PC-9 (cell line): ENCODE measurements around the gene KIF5B. TPM values are rescaled to one million over a fixed set of nuclear protein-coding genes. Genes with fewer than 3 reads are reported as not detected.

Experiments used
- BruUV-seq: library from RNA; stranded (reverse); fragments of 400-500 nt; replicated peaks from 2 replicates; lab custom pipeline; 2021; lab: Mats Ljungman, UMichigan
- CTCF ChIA-PET: fragments of 300-600 bp; sonication (Branson Sonifier 250); formaldehyde crosslinking; loops from one replicate; lab custom pipeline; 2022; ENCODE audit warnings: antibody characterized with exemption; lab: Charles Lee
- POLR2A ChIA-PET: fragments of 300-600 bp; sonication (Branson Sonifier 250); formaldehyde crosslinking; loops from one replicate; lab custom pipeline; 2022; ENCODE audit warnings: antibody characterized with exemption; ENCODE audit not compliant: unreplicated experiment; lab: Charles Lee
- DNase-seq, 2 experiments: peaks; one replicate each; pipeline versions ENCODE4 v3.0.0 to v3.0.0-alpha.2; 2015 to 2022; ENCODE audit warnings: mixed read lengths in 1 of 2
- H2AFZ ChIP-seq: fragments of 200-600 bp; sonication (generic); 2 replicates; pipeline ENCODE4 v1.8.1; 2017; ENCODE audit warnings: antibody characterized with exemption
- H3F3A ChIP-seq: fragments of 200-600 bp; sonication (generic); 2 replicates; pipeline ENCODE4 v1.8.1; 2017; ENCODE audit warnings: antibody characterized with exemption, mild to moderate bottlenecking, low read depth; ENCODE audit not compliant: insufficient read depth
- H3K27ac ChIP-seq: fragments of 200-600 bp; sonication (generic); 2 replicates; pipeline ENCODE4 v1.6.1; 2016; ENCODE audit warnings: mixed run types
- H3K27me3 ChIP-seq: fragments of 200-600 bp; sonication (generic); 2 replicates; pipeline ENCODE4 v1.6.1; 2016; ENCODE audit warnings: low read depth, mixed run types; ENCODE audit not compliant: insufficient read depth
- H3K36me3 ChIP-seq: fragments of 200-600 bp; sonication (generic); 2 replicates; pipeline ENCODE4 v1.6.1; 2016; ENCODE audit warnings: low read depth, mixed run types
- H3K4me1 ChIP-seq: fragments of 200-600 bp; sonication (generic); replicated peaks from 2 replicates; pipeline ENCODE4 v1.6.1; 2016; ENCODE audit warnings: mixed run types; ENCODE audit not compliant: insufficient read depth
- H3K4me2 ChIP-seq: fragments of 200-600 bp; sonication (generic); 2 replicates; pipeline ENCODE4 v1.6.1; 2017; ENCODE audit warnings: mixed run types
- H3K4me3 ChIP-seq: fragments of 200-600 bp; sonication (generic); 2 replicates; pipeline ENCODE4 v1.6.1; 2016; ENCODE audit warnings: mixed run types
- H3K79me2 ChIP-seq: fragments of 200-600 bp; sonication (generic); 2 replicates; pipeline ENCODE4 v1.6.1; 2017; ENCODE audit warnings: low read depth, mixed run types
- H3K9me2 ChIP-seq: fragments of 200-600 bp; sonication (generic); 2 replicates; pipeline ENCODE4 v1.8.1; 2017; ENCODE audit warnings: mild to moderate bottlenecking; ENCODE audit not compliant: insufficient read depth
- H3K9me3 ChIP-seq: fragments of 200-600 bp; sonication (generic); 2 replicates; pipeline ENCODE4 v1.8.1; 2016; ENCODE audit warnings: low read depth; ENCODE audit not compliant: insufficient read depth
- H4K20me1 ChIP-seq: fragments of 200-600 bp; sonication (generic); 2 replicates; pipeline ENCODE4 v1.8.1; 2017; ENCODE audit not compliant: insufficient read depth
- CTCF ChIP-seq: fragments of 200-600 bp; sonication (generic); conservative IDR thresholded peaks from 2 replicates; pipeline ENCODE4 v1.6.1; 2017; ENCODE audit warnings: mixed run types, antibody characterized with exemption, mild to moderate bottlenecking, moderate library complexity
- EZH2 ChIP-seq: fragments of 200-600 bp; sonication (generic); IDR thresholded peaks from 2 replicates; pipeline ENCODE4 v1.8.0; 2017; ENCODE audit warnings: antibody characterized with exemption, low read depth
- intact Hi-C: fragments of 100-400 bp; cut with micrococcal nuclease; formaldehyde crosslinking; loops from one replicate; pipeline ENCODE4 v1.10.0; 2022; ENCODE audit not compliant: unreplicated experiment
- total RNA-seq: library from RNA; stranded (reverse); gene quantifications from 2 replicates; pipeline ENCODE4 v1.2.3, GENCODE V29; 2021

The KIF5B gene
- total RNA-seq, 1 experiment from 2014 or later: 76.9 TPM

GRCh38 chr10:32084185-32084851, 28.1 kb upstream of the KIF5B start:
- Histone ChIP-seq H3K79me2 (no peaks in the 10 kb centered on the region), H3K36me3 (no peaks in the 10 kb centered on the region), H3K27ac (no peak overlapping the region), H3K9me2 (no peaks in the 10 kb centered on the region), H3F3A (no peaks in the 10 kb centered on the region), H3K9me3 (no peaks in the 10 kb centered on the region), H3K4me2 (no peak overlapping the region), H3K27me3 (no peaks in the 10 kb centered on the region), H2AFZ (no peak overlapping the region), H3K4me1 (no peaks in the 10 kb centered on the region), H4K20me1 (no peaks in the 10 kb centered on the region), H3K4me3 (no peak overlapping the region)
- TF ChIP-seq EZH2 (no peak), CTCF (no peak)
- ChIA-PET POLR2A (no interaction called here), CTCF (no interaction called here)
- intact Hi-C loops: no loop called here
- BruUV-seq: no TSS peak
- no peak for DNase-seq

- Histone ChIP-seq H3F3A (no peaks in the 10 kb centered on the region), H4K20me1 (no peaks in the 10 kb centered on the region), H3K9me3 (no peaks in the 10 kb centered on the region), H3K4me1 (peaks cover 10% of the 10 kb centered on the region), H3K4me3 (no peak overlapping the region), H3K27ac (no peak overlapping the region), H3K27me3 (no peaks in the 10 kb centered on the region), H2AFZ (no peak overlapping the region), H3K79me2 (no peaks in the 10 kb centered on the region), H3K9me2 (no peaks in the 10 kb centered on the region), H3K36me3 (no peaks in the 10 kb centered on the region), H3K4me2 (0 out of 2 replicates have a peak overlapping the region, but pooled peaks have one; percentile 13)
- intact Hi-C loops: no loop called here
- CTCF ChIA-PET: no interaction called here
- POLR2A ChIA-PET: no interaction called here
- no TSS peak for BruUV-seq
- peak; percentile 34 to 38 for DNase-seq
- no peak for TF ChIP-seq CTCF
Measured at GRCh38 chr10:32077896-32078485, 21.8 kb upstream of the KIF5B start.

- Histone ChIP-seq H3K36me3 (no peaks in the 10 kb centered on the region), H4K20me1 (no peaks in the 10 kb centered on the region), H3K9me2 (no peaks in the 10 kb centered on the region), H3K79me2 (no peaks in the 10 kb centered on the region), H3K4me1 (peaks cover 10% of the 10 kb centered on the region), H3K27ac (no peak overlapping the region), H3K4me3 (no peak overlapping the region), H3K27me3 (no peaks in the 10 kb centered on the region), H2AFZ (no peak overlapping the region), H3F3A (no peaks in the 10 kb centered on the region), H3K9me3 (no peaks in the 10 kb centered on the region), H3K4me2 (no peak overlapping the region)
- ChIA-PET CTCF (no interaction called here), POLR2A (no interaction called here)
- intact Hi-C loops: no loop called here
- DNase-seq: no peak
- no TSS peak for BruUV-seq
- no peak for TF ChIP-seq CTCF
- TF ChIP-seq EZH2: no peak
Measured at GRCh38 chr10:32073659-32074058, 17.4 kb upstream of the KIF5B start.
